ENCODE results near the gene IKZF1.

Gene IKZF1

GRCh38 chr7:50327443-50327842 is 22.9 kb downstream of the IKZF1 start:
- Histone ChIP-seq H3K79me2 (ENCODE audit: control insufficient read depth, insufficient read depth, low read length, unreplicated experiment) (no peaks in the 10 kb centered on the region), H3K36me3 (ENCODE audit: insufficient read depth, low read length) (no peaks in the 10 kb centered on the region), H3K27me3 (ENCODE audit: insufficient read depth, low read length) (peaks cover 52% of the 10 kb centered on the region), H3K4me3 (ENCODE audit: low read depth, low read length) (no peak overlapping the region), H3K4me1 (ENCODE audit: control insufficient read depth, insufficient read depth, low read length, unreplicated experiment) (no peaks in the 10 kb centered on the region), H3K27ac (ENCODE audit: low read depth, low read length) (no peak overlapping the region), H2AFZ (ENCODE audit: low read length, unreplicated experiment) (no peak overlapping the region)

GRCh38 chr7:50329775-50330174 is 25.3 kb downstream of the IKZF1 start:
- H3K4me3 ChIP-seq (ENCODE audit: low read depth, low read length): no peak overlapping the region
- peaks cover 50% of the 10 kb centered on the region for H3K27me3 ChIP-seq (ENCODE audit: insufficient read depth, low read length)
- H2AFZ ChIP-seq (ENCODE audit: low read length, unreplicated experiment): no peak overlapping the region
- no peaks in the 10 kb centered on the region for H3K79me2 ChIP-seq (ENCODE audit: control insufficient read depth, insufficient read depth, low read length, unreplicated experiment)
- no peaks in the 10 kb centered on the region for H3K4me1 ChIP-seq (ENCODE audit: control insufficient read depth, insufficient read depth, low read length, unreplicated experiment)
- H3K27ac ChIP-seq (ENCODE audit: low read depth, low read length): no peak overlapping the region
- no peaks in the 10 kb centered on the region for H3K36me3 ChIP-seq (ENCODE audit: insufficient read depth, low read length)

GRCh38 chr7:50330254-50330653 is 25.7 kb downstream of the IKZF1 start:
- H3K36me3 ChIP-seq (ENCODE audit: insufficient read depth, low read length): no peaks in the 10 kb centered on the region
- H3K4me1 ChIP-seq (ENCODE audit: control insufficient read depth, insufficient read depth, low read length, unreplicated experiment): no peaks in the 10 kb centered on the region
- no peak overlapping the region for H3K27ac ChIP-seq (ENCODE audit: low read depth, low read length)
- H3K79me2 ChIP-seq (ENCODE audit: control insufficient read depth, insufficient read depth, low read length, unreplicated experiment): no peaks in the 10 kb centered on the region
- H3K4me3 ChIP-seq (ENCODE audit: low read depth, low read length): no peak overlapping the region
- H2AFZ ChIP-seq (ENCODE audit: low read length, unreplicated experiment): no peak overlapping the region
- H3K27me3 ChIP-seq (ENCODE audit: insufficient read depth, low read length): peaks cover 49% of the 10 kb centered on the region

GRCh38 chr7:50330696-50331095 is 26.2 kb downstream of the IKZF1 start:
- H2AFZ ChIP-seq (ENCODE audit: low read length, unreplicated experiment): no peak overlapping the region
- no peaks in the 10 kb centered on the region for H3K4me1 ChIP-seq (ENCODE audit: control insufficient read depth, insufficient read depth, low read length, unreplicated experiment)
- H3K27ac ChIP-seq (ENCODE audit: low read depth, low read length): no peak overlapping the region
- peaks cover 49% of the 10 kb centered on the region for H3K27me3 ChIP-seq (ENCODE audit: insufficient read depth, low read length)
- no peaks in the 10 kb centered on the region for H3K79me2 ChIP-seq (ENCODE audit: control insufficient read depth, insufficient read depth, low read length, unreplicated experiment)
- no peak overlapping the region for H3K4me3 ChIP-seq (ENCODE audit: low read depth, low read length)
- no peaks in the 10 kb centered on the region for H3K36me3 ChIP-seq (ENCODE audit: insufficient read depth, low read length)

GRCh38 chr7:50331564-50332208 is 27.2 kb downstream of the IKZF1 start:
- Histone ChIP-seq H3K79me2 (ENCODE audit: control insufficient read depth, insufficient read depth, low read length, unreplicated experiment) (no peaks in the 10 kb centered on the region), H2AFZ (ENCODE audit: low read length, unreplicated experiment) (no peak overlapping the region), H3K36me3 (ENCODE audit: insufficient read depth, low read length) (no peaks in the 10 kb centered on the region), H3K27ac (ENCODE audit: low read depth, low read length) (no peak overlapping the region), H3K4me1 (ENCODE audit: control insufficient read depth, insufficient read depth, low read length, unreplicated experiment) (no peaks in the 10 kb centered on the region), H3K4me3 (ENCODE audit: low read depth, low read length) (no peak overlapping the region), H3K27me3 (ENCODE audit: insufficient read depth, low read length) (peaks cover 43% of the 10 kb centered on the region)

- Histone ChIP-seq H3K36me3 (ENCODE audit: insufficient read depth, low read length) (no peaks in the 10 kb centered on the region), H3K27ac (ENCODE audit: low read depth, low read length) (no peak overlapping the region), H3K79me2 (ENCODE audit: control insufficient read depth, insufficient read depth, low read length, unreplicated experiment) (no peaks in the 10 kb centered on the region), H2AFZ (ENCODE audit: low read length, unreplicated experiment) (no peak overlapping the region), H3K4me3 (ENCODE audit: low read depth, low read length) (no peak overlapping the region), H3K4me1 (ENCODE audit: control insufficient read depth, insufficient read depth, low read length, unreplicated experiment) (no peaks in the 10 kb centered on the region), H3K27me3 (ENCODE audit: insufficient read depth, low read length) (peaks cover 39% of the 10 kb centered on the region)
Observed at GRCh38 chr7:50332241-50333165, 28.0 kb downstream of the IKZF1 start.

GRCh38 chr7:50333221-50333651 is 28.7 kb downstream of the IKZF1 start:
- Histone ChIP-seq H3K4me1 (ENCODE audit: control insufficient read depth, insufficient read depth, low read length, unreplicated experiment) (no peaks in the 10 kb centered on the region), H3K27ac (ENCODE audit: low read depth, low read length) (no peak overlapping the region), H3K27me3 (ENCODE audit: insufficient read depth, low read length) (peaks cover 35% of the 10 kb centered on the region), H2AFZ (ENCODE audit: low read length, unreplicated experiment) (no peak overlapping the region), H3K79me2 (ENCODE audit: control insufficient read depth, insufficient read depth, low read length, unreplicated experiment) (no peaks in the 10 kb centered on the region), H3K4me3 (ENCODE audit: low read depth, low read length) (no peak overlapping the region), H3K36me3 (ENCODE audit: insufficient read depth, low read length) (no peaks in the 10 kb centered on the region)

- H2AFZ ChIP-seq (ENCODE audit: low read length, unreplicated experiment): no peak overlapping the region
- no peaks in the 10 kb centered on the region for H3K4me1 ChIP-seq (ENCODE audit: control insufficient read depth, insufficient read depth, low read length, unreplicated experiment)
- H3K27me3 ChIP-seq (ENCODE audit: insufficient read depth, low read length): peaks cover 40% of the 10 kb centered on the region
- H3K36me3 ChIP-seq (ENCODE audit: insufficient read depth, low read length): no peaks in the 10 kb centered on the region
- no peak overlapping the region for H3K27ac ChIP-seq (ENCODE audit: low read depth, low read length)
- no peak overlapping the region for H3K4me3 ChIP-seq (ENCODE audit: low read depth, low read length)
- no peaks in the 10 kb centered on the region for H3K79me2 ChIP-seq (ENCODE audit: control insufficient read depth, insufficient read depth, low read length, unreplicated experiment)
Observed at GRCh38 chr7:50334341-50334994, 30.0 kb downstream of the IKZF1 start.

- H3K4me3 ChIP-seq (ENCODE audit: low read depth, low read length): no peak overlapping the region
- H2AFZ ChIP-seq (ENCODE audit: low read length, unreplicated experiment): no peak overlapping the region
- no peaks in the 10 kb centered on the region for H3K79me2 ChIP-seq (ENCODE audit: control insufficient read depth, insufficient read depth, low read length, unreplicated experiment)
- no peak overlapping the region for H3K27ac ChIP-seq (ENCODE audit: low read depth, low read length)
- H3K4me1 ChIP-seq (ENCODE audit: control insufficient read depth, insufficient read depth, low read length, unreplicated experiment): no peaks in the 10 kb centered on the region
- H3K27me3 ChIP-seq (ENCODE audit: insufficient read depth, low read length): peaks cover 40% of the 10 kb centered on the region
- no peaks in the 10 kb centered on the region for H3K36me3 ChIP-seq (ENCODE audit: insufficient read depth, low read length)
Observed at GRCh38 chr7:50335230-50335794, 30.8 kb downstream of the IKZF1 start.
